IMR-90 (cell line): ENCODE measurements around the gene ZNF701. TPM values are rescaled to one million over a fixed set of nuclear protein-coding genes. Genes with fewer than 3 reads are reported as not detected.

Experiments
- ATAC-seq: fragments of 200-7000 bp; cut with Tn5 transposase; 2 replicates; pipeline ENCODE4 v1.9.1; 2020; ENCODE audit warnings: low read depth, mild to moderate bottlenecking, moderate library complexity
- Bru-seq: library from RNA; stranded (reverse); fragments of 400-500 nt; gene quantifications from one replicate; lab custom pipeline; 2021; lab: Mats Ljungman, UMichigan
- BruChase-seq, 2 experiments: library from RNA; stranded (reverse); fragments of 400-500 nt; gene quantifications; one replicate each; lab custom pipeline; 2021; lab: Mats Ljungman, UMichigan
- BruUV-seq: library from RNA; stranded (reverse); fragments of 400-500 nt; replicated peaks from 2 replicates; lab custom pipeline; 2021; lab: Mats Ljungman, UMichigan
- CTCF ChIA-PET: fragments of 300-600 bp; formaldehyde crosslinking; extraction: SDS; loops from one replicate; lab custom pipeline; 2021; ENCODE audit warnings: antibody characterized with exemption; lab: Yijun Ruan, JAX
- POLR2A ChIA-PET: fragments of 300-600 bp; sonication (Branson Sonifier 250); formaldehyde crosslinking; loops from one replicate; lab custom pipeline; 2022; ENCODE audit warnings: antibody characterized with exemption; ENCODE audit not compliant: unreplicated experiment; lab: Charles Lee
- DNase-seq: peaks from one replicate; pipeline ENCODE4 v3.0.0; 2013
- H2AFZ ChIP-seq: replicated peaks from 2 replicates; pipeline ENCODE3; 2013; ENCODE audit warnings: low read length, mild to moderate bottlenecking; ENCODE audit not compliant: poor library complexity
- H2AK5ac ChIP-seq: 2 replicates; pipeline ENCODE4 v1.6.1; 2013; ENCODE audit warnings: low read depth, low read length, inconsistent platforms
- H2AK9ac ChIP-seq: replicated peaks from 2 replicates; pipeline ENCODE3; 2013; ENCODE audit warnings: mild to moderate bottlenecking, low read depth, low read length, moderate library complexity; ENCODE audit not compliant: poor library complexity
- H2BK120ac ChIP-seq: 2 replicates; pipeline ENCODE4 v1.6.1; 2013; ENCODE audit warnings: low read depth, low read length, inconsistent platforms
- H2BK15ac ChIP-seq: 3 replicates; pipeline ENCODE4 v1.6.1; 2013; ENCODE audit warnings: low read depth, low read length, inconsistent platforms
- H2BK20ac ChIP-seq: 2 replicates; pipeline ENCODE4 v1.6.1; 2013; ENCODE audit warnings: low read depth, mild to moderate bottlenecking, inconsistent platforms, low read length, moderate library complexity
- H2BK5ac ChIP-seq: 2 replicates; pipeline ENCODE4 v1.6.1; 2013; ENCODE audit warnings: mild to moderate bottlenecking, low read depth, low read length, inconsistent platforms; ENCODE audit not compliant: poor library complexity, severe bottlenecking
- H3K14ac ChIP-seq: replicated peaks from 2 replicates; pipeline ENCODE4 v1.6.1; 2013; ENCODE audit warnings: low read depth, low read length, inconsistent platforms
- H3K18ac ChIP-seq: 2 replicates; pipeline ENCODE4 v1.6.1; 2013; ENCODE audit warnings: low read depth, low read length, control low read depth
- H3K23ac ChIP-seq: 2 replicates; pipeline ENCODE4 v1.6.1; 2013; ENCODE audit warnings: low read depth, low read length, inconsistent platforms
- H3K27ac ChIP-seq: 2 replicates; pipeline ENCODE4 v1.5.1; 2013; ENCODE audit warnings: mild to moderate bottlenecking, control low read depth, low read length; ENCODE audit not compliant: insufficient read depth
- H3K27me3 ChIP-seq: 2 replicates; pipeline ENCODE4 v1.6.1; 2013; ENCODE audit warnings: low read length; ENCODE audit not compliant: control insufficient read depth, insufficient read depth
- H3K36me3 ChIP-seq: 2 replicates; pipeline ENCODE4 v1.6.1; 2013; ENCODE audit warnings: low read length, mixed read lengths; ENCODE audit not compliant: control insufficient read depth, insufficient read depth
- H3K4ac ChIP-seq: 2 replicates; pipeline ENCODE4 v1.6.1; 2013; ENCODE audit warnings: low read depth, low read length, inconsistent platforms
- H3K4me1 ChIP-seq: 2 replicates; pipeline ENCODE4 v1.6.1; 2013; ENCODE audit warnings: low read length, mixed read lengths; ENCODE audit not compliant: control insufficient read depth, insufficient read depth
- H3K4me2 ChIP-seq: 2 replicates; pipeline ENCODE4 v1.6.1; 2013; ENCODE audit warnings: low read depth, mild to moderate bottlenecking, control low read depth, low read length, moderate library complexity
- H3K4me3 ChIP-seq: 2 replicates; pipeline ENCODE4 v1.5.1; 2013; ENCODE audit warnings: low read depth, mild to moderate bottlenecking, control low read depth, low read length, moderate library complexity; ENCODE audit not compliant: insufficient read depth
- H3K56ac ChIP-seq: 2 replicates; pipeline ENCODE4 v1.6.1; 2013; ENCODE audit warnings: low read length, inconsistent platforms; ENCODE audit not compliant: insufficient read depth; ENCODE audit errors: extremely low read depth
- H3K79me1 ChIP-seq, 2 experiments: 2 replicates each; pipeline ENCODE4 v1.6.1; 2013; ENCODE audit warnings: low read length in 2 of 2, inconsistent platforms in 1 of 2, low read depth in 1 of 2
- H3K9ac ChIP-seq: 2 replicates; pipeline ENCODE4 v1.6.1; 2013; ENCODE audit warnings: low read depth, low read length, control low read depth
- H3K9me1 ChIP-seq: 2 replicates; pipeline ENCODE4 v1.6.1; 2013; ENCODE audit warnings: low read length, inconsistent platforms; ENCODE audit not compliant: insufficient read depth
- H3K9me3 ChIP-seq: 2 replicates; pipeline ENCODE4 v1.6.1; 2013; ENCODE audit warnings: low read length; ENCODE audit not compliant: control insufficient read depth, insufficient read depth
- H4K20me1 ChIP-seq: 2 replicates; pipeline ENCODE4 v1.6.1; 2013; ENCODE audit warnings: low read length, inconsistent platforms; ENCODE audit not compliant: insufficient read depth
- H4K5ac ChIP-seq: 2 replicates; pipeline ENCODE4 v1.6.1; 2013; ENCODE audit warnings: mild to moderate bottlenecking, low read depth, low read length, control low read depth
- H4K8ac ChIP-seq, 2 experiments: 2 replicates each; pipeline ENCODE4 v1.6.1; 2013; ENCODE audit warnings: low read depth in 2 of 2, low read length in 2 of 2, control low read depth in 1 of 2, inconsistent platforms in 1 of 2
- H4K91ac ChIP-seq: 2 replicates; pipeline ENCODE4 v1.6.1; 2013; ENCODE audit warnings: low read depth, low read length, inconsistent platforms; ENCODE audit not compliant: insufficient read depth
- BHLHE40 ChIP-seq: fragments of 150-350 bp; IDR thresholded peaks from 2 replicates; pipeline ENCODE4 v1.6.1; 2016; ENCODE audit warnings: mild to moderate bottlenecking, low read depth, low read length
- CEBPB ChIP-seq: IDR thresholded peaks from 2 replicates; pipeline ENCODE4 v1.6.1; 2012; ENCODE audit warnings: low read depth, low read length, improper control_type of control experiment
- CHD1 ChIP-seq: IDR thresholded peaks from 2 replicates; pipeline ENCODE4 v1.6.1; 2012; ENCODE audit warnings: low read depth, low read length, improper control_type of control experiment
- MAFK ChIP-seq: IDR thresholded peaks from 2 replicates; pipeline ENCODE4 v1.6.1; 2012; ENCODE audit warnings: low read depth, low read length, improper control_type of control experiment
- NFE2L2 ChIP-seq: fragments of 150-350 bp; IDR thresholded peaks from 2 replicates; pipeline ENCODE4 v1.6.1; 2016; ENCODE audit warnings: low read depth, mild to moderate bottlenecking, low read length
- POLR2A ChIP-seq: IDR thresholded peaks from 2 replicates; pipeline ENCODE4 v1.6.1; 2012; ENCODE audit warnings: mild to moderate bottlenecking, low read depth, low read length
- RAD21 ChIP-seq: IDR thresholded peaks from 2 replicates; pipeline ENCODE4 v1.6.1; 2012; ENCODE audit warnings: low read length, improper control_type of control experiment
- RCOR1 ChIP-seq: IDR thresholded peaks from 2 replicates; pipeline ENCODE4 v1.6.1; 2012; ENCODE audit warnings: mild to moderate bottlenecking, low read length, improper control_type of control experiment; ENCODE audit not compliant: insufficient replicate concordance
- SMC3 ChIP-seq: fragments of 150-350 bp; IDR thresholded peaks from 2 replicates; pipeline ENCODE4 v1.6.1; 2016; ENCODE audit warnings: low read depth, mild to moderate bottlenecking, antibody characterized with exemption, low read length, moderate library complexity
- WGBS, 2 experiments: methylation state at CpG; one replicate each; pipeline versions ENCODE4 v1.1.5 to v1.1.7; 2013; ENCODE audit warnings: missing lambda C conversion rate in 2 of 2; ENCODE audit not compliant: insufficient read length in 1 of 2; ENCODE audit errors: extremely low coverage in 2 of 2; 5-methylcytosine and 5-hydroxymethylcytosine counted together
- dilution Hi-C: fragments of 300-500 bp; cut with HindIII; formaldehyde crosslinking; loops from one replicate; pipeline ENCODE4 v1.14.3; 2018; ENCODE audit warnings: low sequenced_read_pairs; ENCODE audit not compliant: unreplicated experiment
- in situ Hi-C: fragments of 300-500 bp; cut with MboI; formaldehyde crosslinking; loops from 3 replicates; pipeline ENCODE4 v1.14.3; 2019; ENCODE audit warnings: low sequenced_read_pairs, inconsistent platforms, mixed read lengths
- intact Hi-C: fragments of 100-400 bp; cut with micrococcal nuclease; formaldehyde crosslinking; loops from 2 replicates; pipeline ENCODE4 v1.10.0; 2022
- long read RNA-seq: library from polyadenylated mRNA; unstranded; transcript quantifications from one replicate; pipeline ENCODE4 v2.0.0, GENCODE V29; 2021; ENCODE audit not compliant: unreplicated experiment
- polyA plus RNA-seq, 3 experiments: library from polyadenylated mRNA; depleted of rRNA; stranded (reverse); fragments of >200 nt; gene quantifications; 2 replicates each; pipeline ENCODE4 v1.2.3, GENCODE V29; 2012; ENCODE audit warnings: low replicate concordance in 1 of 3
- total RNA-seq: library from RNA; depleted of rRNA; stranded (reverse); fragments of >200 nt; gene quantifications from 2 replicates; pipeline ENCODE4 v1.2.3, GENCODE V29; 2012; rRNA removed
- TF ChIP-seq, protein P1 (sequence below): fragments of 150-350 bp; IDR thresholded peaks from 2 replicates; pipeline ENCODE4 v1.6.1; 2017; ENCODE audit warnings: mild to moderate bottlenecking, antibody characterized with exemption, low read length, low read depth
- TF ChIP-seq, protein P2 (sequence below): fragments of 150-350 bp; IDR thresholded peaks from 2 replicates; pipeline ENCODE4 v1.6.1; 2016; ENCODE audit warnings: low read depth, mild to moderate bottlenecking, low read length, moderate library complexity, borderline replicate concordance
- TF ChIP-seq, protein P3 (sequence below): conservative IDR thresholded peaks from 2 replicates; pipeline ENCODE4 v1.5.1; 2012; ENCODE audit warnings: mild to moderate bottlenecking, low read depth, low read length, improper control_type of control experiment

ZNF701 gene
- 12.2 and 12.5 TPM in 2 replicates for total RNA-seq
- 3.1 and 3.8 TPM in 2 replicates for polyA plus RNA-seq (2012; rRNA removed)
- polyA plus RNA-seq (2012; cell fraction: cytosol; rRNA removed): 1.1 and 1.5 TPM in 2 replicates
- polyA plus RNA-seq (2012; cell fraction: nucleus; rRNA removed; ENCODE audit: low replicate concordance): 3.0 and 9.6 TPM in 2 replicates
- Bru-seq, nascent RNA: percentile 70 among the genes with signal in this experiment
- BruChase-seq, experiment 1, labeled RNA remaining after a 6-hour chase: percentile 88 among the genes with signal in this experiment
- percentile 87 among the genes with signal in this experiment for BruChase-seq, experiment 2, labeled RNA remaining after a 2-hour chase
- long read RNA-seq, partial matches to known transcripts: 0 of 5 reads
- long read RNA-seq, other reads (novel, unspliced or antisense): 1 of 5 reads

DNA sequence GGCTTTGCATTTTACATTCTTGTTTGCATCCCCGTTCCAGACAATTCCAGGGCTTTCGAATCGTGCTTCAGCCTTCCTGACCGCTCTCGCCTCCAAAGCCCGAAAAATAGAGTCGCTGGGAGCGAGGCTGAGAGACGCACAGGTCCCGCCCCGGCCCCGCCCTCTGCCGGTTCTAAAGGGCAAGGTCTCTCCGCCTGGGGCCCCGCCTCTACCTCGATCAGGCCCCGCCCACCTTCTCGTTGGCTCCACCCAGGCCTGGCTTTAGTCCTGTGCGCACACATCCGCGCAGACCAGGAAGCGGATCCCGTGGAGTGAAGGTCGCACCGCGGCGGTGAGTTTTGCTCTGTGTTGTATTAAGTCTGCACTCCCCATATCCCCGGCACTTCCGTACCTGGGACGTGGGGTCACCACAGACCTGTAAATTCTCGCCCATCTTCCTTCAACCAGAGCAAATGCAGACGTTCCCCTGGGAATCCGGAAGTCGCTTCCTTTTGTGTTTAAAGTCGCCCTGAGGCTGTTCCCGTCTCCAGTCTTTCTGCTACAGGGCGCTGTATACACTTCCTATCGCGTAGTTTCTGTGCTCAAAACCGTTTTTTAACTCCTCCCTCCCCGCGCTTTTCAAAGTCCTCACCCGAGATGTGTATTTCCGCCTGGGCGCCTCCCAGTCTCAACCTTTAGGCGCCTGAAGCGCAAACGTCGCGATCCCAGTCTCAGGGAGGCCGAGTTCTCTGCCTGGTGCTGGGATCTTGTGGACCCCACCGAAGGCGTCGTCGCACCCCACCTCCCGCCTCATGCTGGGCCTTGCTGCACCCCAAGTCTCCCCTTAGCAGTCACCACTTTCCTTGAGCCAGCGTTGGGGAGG is at the start of gene ZNF701:
Gene ZNF701, plus strand, starts transcription at position 288 of the 862 bp plus-strand sequence. CDS start 3,861 bp downstream, outside the sequence.
- intact Hi-C loops: no loop called here
- H3K23ac ChIP-seq: peak within 1 kb of the TSS; percentile 94
- peak within 1 kb of the TSS; percentile 59; the same call in 1 of the 2 replicates for H2BK120ac ChIP-seq
- peaks cover 5% of the 10 kb centered on the region; the same call in 1 of the 2 replicates for H3K9me3 ChIP-seq
- ChIA-PET CTCF (no interaction called here), POLR2A (no interaction called here)
- DNase-seq: peak; percentile 88
- peak; percentile 99 for ATAC-seq
- in situ Hi-C loops: no loop called here
- H3K4me1 ChIP-seq: no peaks in the 10 kb centered on the region
- H3K4me2 ChIP-seq: peak within 1 kb of the TSS; percentile 86
- peaks cover 17 to 24% of the 10 kb centered on the region in 2 experiments for H3K79me1 ChIP-seq
- peak within 1 kb of the TSS; percentile 93 for H2BK5ac ChIP-seq
- H3K27ac ChIP-seq: peak within 1 kb of the TSS; percentile 94
- peak within 1 kb of the TSS; percentile 88 for H4K5ac ChIP-seq
- peak within 1 kb of the TSS; percentile 78 for H3K4me3 ChIP-seq
- H2AK5ac ChIP-seq: peak within 1 kb of the TSS; percentile 80
- H3K18ac ChIP-seq: peak within 1 kb of the TSS; percentile 90
- no peaks in the 10 kb centered on the region for H3K27me3 ChIP-seq
- H2BK15ac ChIP-seq: peak within 1 kb of the TSS; percentile 61; the same call in 1 of the 3 replicates
- no peak within 1 kb of the TSS for H2BK20ac ChIP-seq
- peak within 1 kb of the TSS; percentile 91 for H3K14ac ChIP-seq
- H2AFZ ChIP-seq: peak within 1 kb of the TSS; percentile 91
- H4K20me1 ChIP-seq: no peaks in the 10 kb centered on the region
- peak within 1 kb of the TSS; percentile 86 for H4K91ac ChIP-seq
- peak within 1 kb of the TSS; percentile 97 for H3K9ac ChIP-seq
- no TSS peak for BruUV-seq
- peak within 1 kb of the TSS; percentile 85 for H3K4ac ChIP-seq
- peaks cover 15% of the 10 kb centered on the region for H3K36me3 ChIP-seq
- peak within 1 kb of the TSS; percentile 98 for H2AK9ac ChIP-seq
- 2% methylated on average over 28 of the region's 57 CpGs; no CpG with 5 or more reads in 1 of the 2 experiments for WGBS, 2 experiments
- no peaks in the 10 kb centered on the region for H3K9me1 ChIP-seq
- dilution Hi-C loops: no loop called here
- H3K56ac ChIP-seq: peak within 1 kb of the TSS; percentile 88
- H4K8ac ChIP-seq: peak within 1 kb of the TSS; percentile 65 to 91
- TF ChIP-seq NFE2L2 (no peak), BHLHE40 (no peak), POLR2A (peak; percentile 90), RCOR1 (no peak), MAFK (no peak), CHD1 (no peak), CEBPB (no peak), RAD21 (no peak), SMC3 (no peak)
- TF ChIP-seq, protein P1, sequence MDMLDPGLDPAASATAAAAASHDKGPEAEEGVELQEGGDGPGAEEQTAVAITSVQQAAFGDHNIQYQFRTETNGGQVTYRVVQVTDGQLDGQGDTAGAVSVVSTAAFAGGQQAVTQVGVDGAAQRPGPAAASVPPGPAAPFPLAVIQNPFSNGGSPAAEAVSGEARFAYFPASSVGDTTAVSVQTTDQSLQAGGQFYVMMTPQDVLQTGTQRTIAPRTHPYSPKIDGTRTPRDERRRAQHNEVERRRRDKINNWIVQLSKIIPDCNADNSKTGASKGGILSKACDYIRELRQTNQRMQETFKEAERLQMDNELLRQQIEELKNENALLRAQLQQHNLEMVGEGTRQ: no peak
- TF ChIP-seq, protein P2, sequence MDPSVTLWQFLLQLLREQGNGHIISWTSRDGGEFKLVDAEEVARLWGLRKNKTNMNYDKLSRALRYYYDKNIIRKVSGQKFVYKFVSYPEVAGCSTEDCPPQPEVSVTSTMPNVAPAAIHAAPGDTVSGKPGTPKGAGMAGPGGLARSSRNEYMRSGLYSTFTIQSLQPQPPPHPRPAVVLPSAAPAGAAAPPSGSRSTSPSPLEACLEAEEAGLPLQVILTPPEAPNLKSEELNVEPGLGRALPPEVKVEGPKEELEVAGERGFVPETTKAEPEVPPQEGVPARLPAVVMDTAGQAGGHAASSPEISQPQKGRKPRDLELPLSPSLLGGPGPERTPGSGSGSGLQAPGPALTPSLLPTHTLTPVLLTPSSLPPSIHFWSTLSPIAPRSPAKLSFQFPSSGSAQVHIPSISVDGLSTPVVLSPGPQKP: peak; percentile 7; the same call in 1 of the 2 replicates
- TF ChIP-seq, protein P3, sequence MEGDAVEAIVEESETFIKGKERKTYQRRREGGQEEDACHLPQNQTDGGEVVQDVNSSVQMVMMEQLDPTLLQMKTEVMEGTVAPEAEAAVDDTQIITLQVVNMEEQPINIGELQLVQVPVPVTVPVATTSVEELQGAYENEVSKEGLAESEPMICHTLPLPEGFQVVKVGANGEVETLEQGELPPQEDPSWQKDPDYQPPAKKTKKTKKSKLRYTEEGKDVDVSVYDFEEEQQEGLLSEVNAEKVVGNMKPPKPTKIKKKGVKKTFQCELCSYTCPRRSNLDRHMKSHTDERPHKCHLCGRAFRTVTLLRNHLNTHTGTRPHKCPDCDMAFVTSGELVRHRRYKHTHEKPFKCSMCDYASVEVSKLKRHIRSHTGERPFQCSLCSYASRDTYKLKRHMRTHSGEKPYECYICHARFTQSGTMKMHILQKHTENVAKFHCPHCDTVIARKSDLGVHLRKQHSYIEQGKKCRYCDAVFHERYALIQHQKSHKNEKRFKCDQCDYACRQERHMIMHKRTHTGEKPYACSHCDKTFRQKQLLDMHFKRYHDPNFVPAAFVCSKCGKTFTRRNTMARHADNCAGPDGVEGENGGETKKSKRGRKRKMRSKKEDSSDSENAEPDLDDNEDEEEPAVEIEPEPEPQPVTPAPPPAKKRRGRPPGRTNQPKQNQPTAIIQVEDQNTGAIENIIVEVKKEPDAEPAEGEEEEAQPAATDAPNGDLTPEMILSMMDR: peak; percentile 20; the same call in 1 of the 2 replicates
